Nephron progenitor cell (in vitro differentiated cells): ENCODE results near the gene QPCT.

ENCODE experiments used
- DNase-seq: peaks from one replicate; pipeline ENCODE4 v3.0.0; 2021
- H3K27ac Mint-ChIP-seq: 2 replicates; pipeline ENCODE4 v1.8.0; 2021; ENCODE audit warnings: mild to moderate bottlenecking, moderate library complexity, mixed read lengths
- H3K27me3 Mint-ChIP-seq: 2 replicates; pipeline ENCODE4 v1.8.0; 2021; ENCODE audit warnings: mild to moderate bottlenecking, low read depth, mixed read lengths; ENCODE audit not compliant: poor library complexity
- H3K36me3 Mint-ChIP-seq: 2 replicates; pipeline ENCODE4 v1.8.0; 2021; ENCODE audit warnings: low read depth, mixed read lengths
- H3K4me1 Mint-ChIP-seq: 2 replicates; pipeline ENCODE4 v1.8.0; 2021; ENCODE audit warnings: mixed read lengths
- H3K4me3 Mint-ChIP-seq: 2 replicates; pipeline ENCODE4 v1.8.0; 2021; ENCODE audit warnings: mild to moderate bottlenecking, moderate library complexity, mixed read lengths
- H3K9me3 Mint-ChIP-seq: 2 replicates; pipeline ENCODE4 v1.8.0; 2021; ENCODE audit warnings: mild to moderate bottlenecking, moderate library complexity, mixed read lengths
- CTCF ChIP-seq: fragments of 200-600 bp; sonication (generic); IDR thresholded peaks from 2 replicates; pipeline ENCODE4 v1.5.0; 2021; ENCODE audit warnings: antibody characterized with exemption

Gene QPCT

DNA sequence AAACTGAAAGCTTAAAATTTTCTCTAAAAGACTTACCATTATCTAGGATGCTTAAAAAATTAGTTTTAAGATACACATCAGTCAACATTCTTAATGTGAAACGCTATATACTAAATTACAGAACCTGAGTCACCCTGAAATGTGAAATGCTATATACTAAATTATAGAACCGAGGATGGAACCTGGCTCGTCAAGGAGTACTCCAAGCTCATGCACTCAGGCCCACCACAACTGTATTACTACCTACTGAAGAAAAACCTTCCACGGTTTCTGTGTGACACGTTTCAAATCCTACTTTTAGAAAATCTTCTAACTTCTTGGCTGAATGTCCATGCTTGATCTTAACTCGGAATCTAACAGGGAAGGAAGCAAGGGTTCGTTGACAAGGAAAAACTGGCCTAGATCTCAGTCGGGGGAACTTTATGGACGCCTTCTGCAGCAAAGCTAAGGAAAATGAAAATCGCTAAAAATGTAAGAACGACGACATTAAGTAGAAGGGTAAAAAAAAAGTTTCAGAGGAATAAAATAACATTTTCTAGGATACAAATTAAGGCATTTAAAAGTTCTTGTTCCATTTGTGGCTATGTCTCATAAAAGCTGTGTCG, 21.2 kb upstream of the QPCT start:
- peaks cover 49% of the 10 kb centered on the region for H3K4me1 Mint-ChIP-seq
- H3K27me3 Mint-ChIP-seq = peaks cover 34% of the 10 kb centered on the region
- H3K9me3 Mint-ChIP-seq = no peaks in the 10 kb centered on the region
- no peak for DNase-seq
- no peak for TF ChIP-seq CTCF
- peaks cover 6% of the 10 kb centered on the region for H3K36me3 Mint-ChIP-seq
- peak overlapping the region; percentile 97 for H3K27ac Mint-ChIP-seq
- H3K4me3 Mint-ChIP-seq = peak overlapping the region; percentile 95

DNA sequence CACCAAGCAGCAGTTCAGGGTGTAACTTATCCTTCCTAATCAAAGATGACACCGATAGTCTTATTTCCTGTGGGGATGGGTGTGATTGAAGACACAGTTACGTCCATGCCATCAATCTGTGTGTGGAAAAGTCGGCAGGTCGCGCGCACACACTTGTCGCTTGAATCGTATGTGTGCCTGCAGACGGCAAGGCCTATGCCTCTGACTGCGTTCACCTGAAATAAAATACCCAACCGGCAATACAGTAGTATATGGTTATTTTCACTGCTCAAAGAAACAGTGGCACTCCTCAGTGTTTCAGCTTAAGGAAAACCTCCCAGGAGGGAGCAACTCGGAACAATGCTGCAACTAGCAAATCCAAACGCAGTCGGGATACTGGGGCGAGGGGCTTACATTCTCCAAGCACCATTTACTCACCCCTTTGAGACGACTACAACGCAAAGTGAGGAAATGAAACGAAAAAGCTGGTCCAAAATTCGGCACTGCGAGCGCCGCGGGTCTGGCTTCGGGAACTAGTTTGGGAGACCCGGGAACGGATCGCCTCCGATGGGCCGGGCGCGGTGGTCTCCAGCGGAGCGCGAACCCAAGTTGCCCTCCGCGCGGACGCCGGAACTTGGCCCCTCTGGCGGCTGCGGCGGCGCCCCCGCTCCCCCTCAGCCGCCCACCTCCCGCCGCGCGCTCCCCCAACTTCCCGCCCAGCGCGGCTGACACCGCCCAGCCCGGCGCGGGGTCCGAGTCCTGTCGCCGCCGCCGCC, 20.5 kb upstream of the QPCT start:
- Mint-ChIP-seq H3K9me3 (no peaks in the 10 kb centered on the region), H3K4me3 (peak overlapping the region; percentile 95), H3K27me3 (peaks cover 34% of the 10 kb centered on the region), H3K4me1 (peaks cover 42% of the 10 kb centered on the region), H3K27ac (peak overlapping the region; percentile 97), H3K36me3 (peaks cover 6% of the 10 kb centered on the region)
- peak; percentile 71 for DNase-seq
- TF ChIP-seq CTCF = no peak

DNA sequence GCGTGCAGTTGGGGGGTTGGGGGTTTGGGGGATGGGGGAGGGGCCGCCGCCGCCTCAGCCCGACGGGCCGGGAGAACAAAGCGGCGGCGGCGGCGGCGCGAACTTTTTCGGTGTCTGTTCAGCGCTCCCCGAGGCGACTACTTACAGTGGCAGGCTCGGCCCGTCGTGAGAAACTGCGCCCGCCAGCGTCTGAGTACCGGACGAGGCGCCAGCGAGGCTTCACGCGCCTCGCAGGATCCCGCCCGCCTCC, 20.0 kb upstream of the QPCT start:
- Mint-ChIP-seq H3K9me3 (no peaks in the 10 kb centered on the region), H3K4me3 (peak overlapping the region; percentile 95), H3K36me3 (peaks cover 6% of the 10 kb centered on the region), H3K4me1 (peaks cover 39% of the 10 kb centered on the region), H3K27me3 (peaks cover 34% of the 10 kb centered on the region), H3K27ac (no peak overlapping the region)
- TF ChIP-seq CTCF = no peak
- DNase-seq = no peak

GRCh38 chr2:37324786-37325624, 19.4 kb upstream of the QPCT start, which contains the start of gene PRKD3:
PRKD3 (minus strand) TSS chr2:37324833; CDS start chr2:37316524, 8,309 bp downstream.
- no peak for TF ChIP-seq CTCF
- peak; percentile 85 for DNase-seq
- H3K36me3 Mint-ChIP-seq = peaks cover 6% of the 10 kb centered on the region
- H3K4me3 Mint-ChIP-seq = peak within 1 kb of the TSS; percentile 95
- peaks cover 33% of the 10 kb centered on the region for H3K4me1 Mint-ChIP-seq
- no peaks in the 10 kb centered on the region for H3K9me3 Mint-ChIP-seq
- H3K27ac Mint-ChIP-seq = peak within 1 kb of the TSS; percentile 97
- peaks cover 36% of the 10 kb centered on the region for H3K27me3 Mint-ChIP-seq

GRCh38 chr2:37325625-37326071, 18.8 kb upstream of the QPCT start:
- no peak for DNase-seq
- peaks cover 37% of the 10 kb centered on the region for H3K27me3 Mint-ChIP-seq
- H3K36me3 Mint-ChIP-seq = peaks cover 4% of the 10 kb centered on the region
- no peaks in the 10 kb centered on the region for H3K9me3 Mint-ChIP-seq
- no peak overlapping the region for H3K27ac Mint-ChIP-seq
- peak overlapping the region; percentile 81 for H3K4me3 Mint-ChIP-seq
- peaks cover 30% of the 10 kb centered on the region for H3K4me1 Mint-ChIP-seq
- TF ChIP-seq CTCF = no peak
